IMR-90 (cell line): ENCODE data around the gene FOXN3. TPM values are rescaled to one million over a fixed set of nuclear protein-coding genes. Genes with fewer than 3 reads are reported as not detected.

ENCODE experiments used
- ATAC-seq: fragments of 200-7000 bp; cut with Tn5 transposase; 2 replicates; pipeline ENCODE4 v1.9.1; 2020; ENCODE audit warnings: low read depth, mild to moderate bottlenecking, moderate library complexity
- BruUV-seq: library from RNA; stranded (reverse); fragments of 400-500 nt; replicated peaks from 2 replicates; lab custom pipeline; 2021; lab: Mats Ljungman, UMichigan
- CTCF ChIA-PET: fragments of 300-600 bp; formaldehyde crosslinking; extraction: SDS; loops from one replicate; lab custom pipeline; 2021; ENCODE audit warnings: antibody characterized with exemption; lab: Yijun Ruan, JAX
- POLR2A ChIA-PET: fragments of 300-600 bp; sonication (Branson Sonifier 250); formaldehyde crosslinking; loops from one replicate; lab custom pipeline; 2022; ENCODE audit warnings: antibody characterized with exemption; ENCODE audit not compliant: unreplicated experiment; lab: Charles Lee
- DNase-seq: peaks from one replicate; pipeline ENCODE4 v3.0.0; 2013
- H2AFZ ChIP-seq: replicated peaks from 2 replicates; pipeline ENCODE3; 2013; ENCODE audit warnings: low read length, mild to moderate bottlenecking; ENCODE audit not compliant: poor library complexity
- H2AK5ac ChIP-seq: 2 replicates; pipeline ENCODE4 v1.6.1; 2013; ENCODE audit warnings: low read depth, low read length, inconsistent platforms
- H2AK9ac ChIP-seq: replicated peaks from 2 replicates; pipeline ENCODE3; 2013; ENCODE audit warnings: mild to moderate bottlenecking, low read depth, low read length, moderate library complexity; ENCODE audit not compliant: poor library complexity
- H2BK120ac ChIP-seq: 2 replicates; pipeline ENCODE4 v1.6.1; 2013; ENCODE audit warnings: low read depth, low read length, inconsistent platforms
- H2BK15ac ChIP-seq: 3 replicates; pipeline ENCODE4 v1.6.1; 2013; ENCODE audit warnings: low read depth, low read length, inconsistent platforms
- H2BK20ac ChIP-seq: 2 replicates; pipeline ENCODE4 v1.6.1; 2013; ENCODE audit warnings: low read depth, mild to moderate bottlenecking, inconsistent platforms, low read length, moderate library complexity
- H2BK5ac ChIP-seq: 2 replicates; pipeline ENCODE4 v1.6.1; 2013; ENCODE audit warnings: mild to moderate bottlenecking, low read depth, low read length, inconsistent platforms; ENCODE audit not compliant: poor library complexity, severe bottlenecking
- H3K14ac ChIP-seq: replicated peaks from 2 replicates; pipeline ENCODE4 v1.6.1; 2013; ENCODE audit warnings: low read depth, low read length, inconsistent platforms
- H3K18ac ChIP-seq: 2 replicates; pipeline ENCODE4 v1.6.1; 2013; ENCODE audit warnings: low read depth, low read length, control low read depth
- H3K23ac ChIP-seq: 2 replicates; pipeline ENCODE4 v1.6.1; 2013; ENCODE audit warnings: low read depth, low read length, inconsistent platforms
- H3K27ac ChIP-seq: 2 replicates; pipeline ENCODE4 v1.5.1; 2013; ENCODE audit warnings: mild to moderate bottlenecking, control low read depth, low read length; ENCODE audit not compliant: insufficient read depth
- H3K27me3 ChIP-seq: 2 replicates; pipeline ENCODE4 v1.6.1; 2013; ENCODE audit warnings: low read length; ENCODE audit not compliant: control insufficient read depth, insufficient read depth
- H3K36me3 ChIP-seq: 2 replicates; pipeline ENCODE4 v1.6.1; 2013; ENCODE audit warnings: low read length, mixed read lengths; ENCODE audit not compliant: control insufficient read depth, insufficient read depth
- H3K4ac ChIP-seq: 2 replicates; pipeline ENCODE4 v1.6.1; 2013; ENCODE audit warnings: low read depth, low read length, inconsistent platforms
- H3K4me1 ChIP-seq: 2 replicates; pipeline ENCODE4 v1.6.1; 2013; ENCODE audit warnings: low read length, mixed read lengths; ENCODE audit not compliant: control insufficient read depth, insufficient read depth
- H3K4me2 ChIP-seq: 2 replicates; pipeline ENCODE4 v1.6.1; 2013; ENCODE audit warnings: low read depth, mild to moderate bottlenecking, control low read depth, low read length, moderate library complexity
- H3K4me3 ChIP-seq: 2 replicates; pipeline ENCODE4 v1.5.1; 2013; ENCODE audit warnings: low read depth, mild to moderate bottlenecking, control low read depth, low read length, moderate library complexity; ENCODE audit not compliant: insufficient read depth
- H3K56ac ChIP-seq: 2 replicates; pipeline ENCODE4 v1.6.1; 2013; ENCODE audit warnings: low read length, inconsistent platforms; ENCODE audit not compliant: insufficient read depth; ENCODE audit errors: extremely low read depth
- H3K79me1 ChIP-seq, 2 experiments: 2 replicates each; pipeline ENCODE4 v1.6.1; 2013; ENCODE audit warnings: low read length in 2 of 2, inconsistent platforms in 1 of 2, low read depth in 1 of 2
- H3K9ac ChIP-seq: 2 replicates; pipeline ENCODE4 v1.6.1; 2013; ENCODE audit warnings: low read depth, low read length, control low read depth
- H3K9me1 ChIP-seq: 2 replicates; pipeline ENCODE4 v1.6.1; 2013; ENCODE audit warnings: low read length, inconsistent platforms; ENCODE audit not compliant: insufficient read depth
- H3K9me3 ChIP-seq: 2 replicates; pipeline ENCODE4 v1.6.1; 2013; ENCODE audit warnings: low read length; ENCODE audit not compliant: control insufficient read depth, insufficient read depth
- H4K20me1 ChIP-seq: 2 replicates; pipeline ENCODE4 v1.6.1; 2013; ENCODE audit warnings: low read length, inconsistent platforms; ENCODE audit not compliant: insufficient read depth
- H4K5ac ChIP-seq: 2 replicates; pipeline ENCODE4 v1.6.1; 2013; ENCODE audit warnings: mild to moderate bottlenecking, low read depth, low read length, control low read depth
- H4K8ac ChIP-seq, 2 experiments: 2 replicates each; pipeline ENCODE4 v1.6.1; 2013; ENCODE audit warnings: low read depth in 2 of 2, low read length in 2 of 2, control low read depth in 1 of 2, inconsistent platforms in 1 of 2
- H4K91ac ChIP-seq: 2 replicates; pipeline ENCODE4 v1.6.1; 2013; ENCODE audit warnings: low read depth, low read length, inconsistent platforms; ENCODE audit not compliant: insufficient read depth
- BHLHE40 ChIP-seq: fragments of 150-350 bp; IDR thresholded peaks from 2 replicates; pipeline ENCODE4 v1.6.1; 2016; ENCODE audit warnings: mild to moderate bottlenecking, low read depth, low read length
- MXI1 ChIP-seq: IDR thresholded peaks from 2 replicates; pipeline ENCODE4 v1.6.1; 2012; ENCODE audit warnings: low read depth, mild to moderate bottlenecking, low read length, moderate library complexity, borderline replicate concordance
- NFE2L2 ChIP-seq: fragments of 150-350 bp; IDR thresholded peaks from 2 replicates; pipeline ENCODE4 v1.6.1; 2016; ENCODE audit warnings: low read depth, mild to moderate bottlenecking, low read length
- RCOR1 ChIP-seq: IDR thresholded peaks from 2 replicates; pipeline ENCODE4 v1.6.1; 2012; ENCODE audit warnings: mild to moderate bottlenecking, low read length, improper control_type of control experiment; ENCODE audit not compliant: insufficient replicate concordance
- SMC3 ChIP-seq: fragments of 150-350 bp; IDR thresholded peaks from 2 replicates; pipeline ENCODE4 v1.6.1; 2016; ENCODE audit warnings: low read depth, mild to moderate bottlenecking, antibody characterized with exemption, low read length, moderate library complexity
- WGBS, 2 experiments: methylation state at CpG; one replicate each; pipeline versions ENCODE4 v1.1.5 to v1.1.7; 2013; ENCODE audit warnings: missing lambda C conversion rate in 2 of 2; ENCODE audit not compliant: insufficient read length in 1 of 2; ENCODE audit errors: extremely low coverage in 2 of 2; 5-methylcytosine and 5-hydroxymethylcytosine counted together
- dilution Hi-C: fragments of 300-500 bp; cut with HindIII; formaldehyde crosslinking; loops from one replicate; pipeline ENCODE4 v1.14.3; 2018; ENCODE audit warnings: low sequenced_read_pairs; ENCODE audit not compliant: unreplicated experiment
- in situ Hi-C: fragments of 300-500 bp; cut with MboI; formaldehyde crosslinking; loops from 3 replicates; pipeline ENCODE4 v1.14.3; 2019; ENCODE audit warnings: low sequenced_read_pairs, inconsistent platforms, mixed read lengths
- intact Hi-C: fragments of 100-400 bp; cut with micrococcal nuclease; formaldehyde crosslinking; loops from 2 replicates; pipeline ENCODE4 v1.10.0; 2022
- polyA plus RNA-seq, 3 experiments: library from polyadenylated mRNA; depleted of rRNA; stranded (reverse); fragments of >200 nt; gene quantifications; 2 replicates each; pipeline ENCODE4 v1.2.3, GENCODE V29; 2012; ENCODE audit warnings: low replicate concordance in 1 of 3
- total RNA-seq: library from RNA; depleted of rRNA; stranded (reverse); fragments of >200 nt; gene quantifications from 2 replicates; pipeline ENCODE4 v1.2.3, GENCODE V29; 2012

Gene FOXN3
- total and polyA plus RNA-seq, 2 of the 4 experiments (the other 2 are of a cell fraction) = 22.6 to 33.7 TPM

GRCh38 chr14:89356927-89357326 is 60.1 kb downstream of the FOXN3 start:
- in situ Hi-C loops = no loop called here
- H3K18ac ChIP-seq = no peak overlapping the region
- peaks cover 8% of the 10 kb centered on the region for H3K4me1 ChIP-seq
- H3K36me3 ChIP-seq = no peaks in the 10 kb centered on the region
- no peak overlapping the region for H2BK15ac ChIP-seq
- ChIA-PET CTCF (interaction anchor here (0.7 kb wide), 1 partner anchor 31 kb away, joined by 3 read pairs; no protein-coding TSS in a partner anchor), POLR2A (no interaction called here)
- no peak for DNase-seq
- WGBS, 2 experiments = 100% methylated on average over 2 of the region's 5 CpGs; no CpG with 5 or more reads in 1 of the 2 experiments
- no peak overlapping the region for H4K91ac ChIP-seq
- no TSS peak for BruUV-seq
- H3K79me1 ChIP-seq = peaks cover 40 to 55% of the 10 kb centered on the region in 2 experiments
- no peak overlapping the region for H3K56ac ChIP-seq
- H2BK5ac ChIP-seq = no peak overlapping the region
- H4K8ac ChIP-seq = no peak overlapping the region
- H3K23ac ChIP-seq = no peak overlapping the region
- no peak overlapping the region for H4K5ac ChIP-seq
- no peaks in the 10 kb centered on the region; the same call in 1 of the 2 replicates for H3K9me1 ChIP-seq
- intact Hi-C loops = no loop called here
- H4K20me1 ChIP-seq = peaks cover 10% of the 10 kb centered on the region; the same call in 1 of the 2 replicates
- no peak overlapping the region for H3K27ac ChIP-seq
- dilution Hi-C loops = no loop called here
- no peak overlapping the region for H3K4ac ChIP-seq
- no peak overlapping the region for H3K14ac ChIP-seq
- no peak overlapping the region for H2AK9ac ChIP-seq
- H3K4me3 ChIP-seq = no peak overlapping the region
- no peak overlapping the region for H2BK120ac ChIP-seq
- no peak for TF ChIP-seq NFE2L2
- no peak for TF ChIP-seq RCOR1
- no peak for TF ChIP-seq MXI1
- no peak for TF ChIP-seq SMC3
- TF ChIP-seq BHLHE40 = no peak
- ATAC-seq = no peak
- no peaks in the 10 kb centered on the region for H3K9me3 ChIP-seq
- no peak overlapping the region for H2AK5ac ChIP-seq
- no peak overlapping the region for H2BK20ac ChIP-seq
- no peak overlapping the region for H3K9ac ChIP-seq
- H3K27me3 ChIP-seq = no peaks in the 10 kb centered on the region
- H3K4me2 ChIP-seq = no peak overlapping the region
- H2AFZ ChIP-seq = no peak overlapping the region
